Fibroblast of peridontal ligament (primary cell): ENCODE data around the gene TRMT11.

ENCODE experiments used
- DNase-seq: peaks from one replicate; pipeline ENCODE4 v3.0.0-alpha.2; 2010; ENCODE audit errors: extremely low read depth

Gene TRMT11

GRCh38 chr6:126076992-126077664, 90.8 kb downstream of the TRMT11 start:
- DNase-seq = peak; percentile 27

GRCh38 chr6:126077810-126078776, 91.8 kb downstream of the TRMT11 start:
- no peak for DNase-seq

GRCh38 chr6:126083875-126084274, 97.5 kb downstream of the TRMT11 start:
- no peak for DNase-seq

- no peak for DNase-seq
Measured at GRCh38 chr6:126086560-126086959, 100.2 kb downstream of the TRMT11 start.
